HepG2 (cell line): ENCODE measurements around the gene ATP11A. TPM values are rescaled to one million over a fixed set of nuclear protein-coding genes. Genes with fewer than 3 reads are reported as not detected.

Experiments used
- ATAC-seq: fragments of 200-7000 bp; cut with Tn5 transposase; 3 replicates; pipeline ENCODE4 v1.9.1; 2020; ENCODE audit warnings: mild to moderate bottlenecking, moderate library complexity
- BruUV-seq: library from RNA; stranded (reverse); fragments of 400-500 nt; replicated peaks from 2 replicates; lab custom pipeline; 2021; lab: Mats Ljungman, UMichigan
- CTCF ChIA-PET: fragments of 300-600 bp; formaldehyde crosslinking; extraction: SDS; loops from one replicate; lab custom pipeline; 2021; ENCODE audit warnings: low total read pairs, inconsistent platforms, low intra/inter-chr PET ratio; lab: Yijun Ruan, JAX
- POLR2A ChIA-PET: fragments of 350-600 bp; sonication (Branson Sonifier 250); formaldehyde crosslinking; loops from one replicate; lab custom pipeline; 2020; ENCODE audit warnings: antibody characterized with exemption, inconsistent platforms; lab: Yijun Ruan, JAX
- DNase-seq: peaks from one replicate; pipeline ENCODE4 v3.0.0-alpha.2; 2015; ENCODE audit warnings: low spot score
- FAIRE-seq: peaks from 3 replicates; lab custom pipeline; 2011; peaks lifted over from hg19 to GRCh38; lab: Jason Lieb, UNC
- H2AFZ ChIP-seq: one replicate; pipeline ENCODE4 v1.6.1; 2011; ENCODE audit warnings: low read length, inconsistent platforms
- H3K27ac ChIP-seq: fragments of 300-600 bp; 3 replicates; pipeline ENCODE4 v1.8.0; 2011; ENCODE audit warnings: mixed run types, mild to moderate bottlenecking, mixed read lengths, low read length, inconsistent platforms; ENCODE audit not compliant: insufficient read depth; ENCODE audit errors: extremely low read length
- H3K27me3 ChIP-seq, 2 experiments: fragments of 200-600 bp in 1 of 2; 2 replicates in 1 of 2; 3 replicates in 1 of 2; pipeline versions ENCODE4 v1.6.0 to v1.8.0; 2011; ENCODE audit warnings: low read length in 2 of 2, mild to moderate bottlenecking in 2 of 2, moderate library complexity in 2 of 2, inconsistent platforms in 1 of 2; ENCODE audit not compliant: insufficient read depth in 2 of 2, control insufficient read depth in 1 of 2
- H3K36me3 ChIP-seq, 2 experiments: fragments of 200-600 bp in 1 of 2; replicated peaks in 1 of 2; 2 replicates in 1 of 2; 3 replicates in 1 of 2; pipeline versions ENCODE4 v1.5.1 to v1.8.0; 2011; ENCODE audit warnings: low read length in 2 of 2, inconsistent platforms in 1 of 2; ENCODE audit not compliant: insufficient read depth in 2 of 2, control insufficient read depth in 1 of 2
- H3K4me1 ChIP-seq: 2 replicates; pipeline ENCODE4 v1.5.1; 2012; ENCODE audit warnings: low read length, inconsistent platforms; ENCODE audit not compliant: insufficient read depth
- H3K4me2 ChIP-seq: 2 replicates; pipeline ENCODE4 v1.6.0; 2011; ENCODE audit warnings: low read depth, low read length, inconsistent platforms
- H3K4me3 ChIP-seq, 3 experiments: fragments of 200-600 bp in 1 of 3; sonication (generic), shearing (Covaris generic) in 1 of 3; replicated peaks in 1 of 3; 2 replicates each; pipeline ENCODE4 v1.5.1; 2011 to 2016; ENCODE audit warnings: low read length in 3 of 3, inconsistent platforms in 2 of 3, low read depth in 2 of 3, mild to moderate bottlenecking in 2 of 3, control low read depth in 1 of 3, mixed read lengths in 1 of 3; ENCODE audit not compliant: insufficient read depth in 1 of 3
- H3K79me2 ChIP-seq: one replicate; pipeline ENCODE4 v1.6.1; 2011; ENCODE audit warnings: low read length, inconsistent platforms; ENCODE audit not compliant: insufficient read depth
- H3K9ac ChIP-seq: 2 replicates; pipeline ENCODE4 v1.6.0; 2011; ENCODE audit warnings: mild to moderate bottlenecking, low read depth, low read length, inconsistent platforms; ENCODE audit not compliant: insufficient read depth
- H3K9me3 ChIP-seq: 2 replicates; pipeline ENCODE4 v1.5.1; 2012; ENCODE audit warnings: mild to moderate bottlenecking, low read length
- H4K20me1 ChIP-seq: 2 replicates; pipeline ENCODE4 v1.6.0; 2011; ENCODE audit warnings: inconsistent platforms, mild to moderate bottlenecking, low read length, moderate library complexity; ENCODE audit not compliant: insufficient read depth
- AKNA ChIP-seq: sonication (generic); formaldehyde crosslinking; IDR thresholded peaks from 2 replicates; pipeline ENCODE4 v1.4.0; 2020; ENCODE audit warnings: missing genetic modification reagents, borderline replicate concordance
- FUBP1 ChIP-seq: sonication (generic); formaldehyde crosslinking; IDR thresholded peaks from 2 replicates; pipeline ENCODE4 v1.5.1; 2020; ENCODE audit warnings: missing genetic modification reagents, mild to moderate bottlenecking, borderline replicate concordance
- HMGA1 ChIP-seq: sonication (generic); formaldehyde crosslinking; conservative IDR thresholded peaks from 2 replicates; pipeline ENCODE4 v1.4.0; 2020; ENCODE audit warnings: missing genetic modification reagents
- HNRNPK ChIP-seq: fragments of 200-400 bp; formaldehyde crosslinking; IDR thresholded peaks from 2 replicates; pipeline ENCODE4 v1.6.1; 2018; ENCODE audit warnings: low read length, low read depth, moderate library complexity, mild to moderate bottlenecking; ENCODE audit not compliant: poor library complexity, severe bottlenecking
- MAFF ChIP-seq: IDR thresholded peaks from 2 replicates; pipeline ENCODE4 v1.6.1; 2011; ENCODE audit warnings: low read depth, low read length, improper control_type of control experiment
- MLXIP ChIP-seq: sonication (generic); formaldehyde crosslinking; IDR thresholded peaks from 2 replicates; pipeline ENCODE4 v1.9.0; 2021; ENCODE audit warnings: missing genetic modification reagents, borderline replicate concordance
- RAD21 ChIP-seq: fragments of 450-650 bp; formaldehyde crosslinking; IDR thresholded peaks from 2 replicates; pipeline ENCODE4 v1.5.0; 2020; ENCODE audit warnings: mild to moderate bottlenecking
- SRY ChIP-seq: sonication (generic); formaldehyde crosslinking; IDR thresholded peaks from 2 replicates; pipeline ENCODE4 v1.8.0; 2022; ENCODE audit warnings: mild to moderate bottlenecking, missing genetic modification reagents
- TBX3 ChIP-seq: fragments of 450-650 bp; IDR thresholded peaks from 2 replicates; pipeline ENCODE4 v1.6.1; 2017; ENCODE audit warnings: antibody characterized with exemption, mild to moderate bottlenecking, inconsistent platforms, borderline replicate concordance
- TGIF2 ChIP-seq: IDR thresholded peaks from 2 replicates; pipeline ENCODE4 v1.6.1; 2016; ENCODE audit warnings: control low read depth, missing compliant biosample characterization
- ZSCAN20 ChIP-seq: sonication (generic); formaldehyde crosslinking; IDR thresholded peaks from 2 replicates; pipeline ENCODE4 v1.4.0; 2020; ENCODE audit warnings: missing genetic modification reagents, mild to moderate bottlenecking, borderline replicate concordance
- WGBS: methylation state at CpG from one replicate; pipeline ENCODE4 v1.1.6; 2017; ENCODE audit warnings: low lambda C conversion rate; 5-methylcytosine and 5-hydroxymethylcytosine counted together
- in situ Hi-C: cut with HindIII; loops from 2 replicates; pipeline ENCODE4 v1.10.0; 2017; ENCODE audit warnings: low pct_unique_long_range_greater_than_20kb; ENCODE audit not compliant: extremely low pct_ligation_motif_present
- intact Hi-C: fragments of 100-400 bp; cut with micrococcal nuclease; formaldehyde crosslinking; loops from one replicate; pipeline ENCODE4 v1.10.0; 2022; ENCODE audit not compliant: unreplicated experiment
- polyA plus RNA-seq, 8 experiments: library from polyadenylated mRNA; depleted of rRNA in 3 of 8; stranded (reverse) in 7 of 8; unstranded in 1 of 8; fragments of >200 nt; fragmentation: Illumina TruSeq in 4 of 8; extraction: Trizol in 4 of 8; gene quantifications; 2 replicates each; pipeline versions ENCODE4 v1.2.1 to v1.2.3, GENCODE V29; 2011 to 2016; ENCODE audit warnings: low read depth in 4 of 8, missing spikeins in 1 of 8, mixed read lengths in 1 of 8; ENCODE audit not compliant: insufficient read depth in 1 of 8
- total RNA-seq, 5 experiments: library from RNA; depleted of rRNA; stranded (reverse); fragments of >200 nt; fragmentation: Illumina TruSeq; extraction: Trizol; gene quantifications; 2 replicates each; pipeline ENCODE4 v1.2.3, GENCODE V29; 2016; ENCODE audit warnings: low read depth in 1 of 5

ATP11A gene
- total and polyA plus RNA-seq, 2 of the 13 experiments (the other 11 are each of a cell fraction or from before 2014, with no cell fraction given), result 18.4 to 20.1 TPM

- ChIA-PET POLR2A (interaction anchor here (1.1 to 3.1 kb wide), 6 partner anchors 9 to 205 kb away, joined by 3 to 26 read pairs (median 6); no protein-coding TSS in a partner anchor), CTCF (no interaction called here)
- Histone ChIP-seq H3K79me2 (no peaks in the 10 kb centered on the region), H3K9ac (peak overlapping the region; percentile 77), H3K9me3 (no peaks in the 10 kb centered on the region), H2AFZ (no peak overlapping the region), H3K4me3 (peak overlapping the region; percentile 85 to 92 (median 86)), H3K36me3 (no peaks in the 10 kb centered on the region; a peak in 1 of 5 replicates), H3K4me1 (peaks cover 45% of the 10 kb centered on the region), H4K20me1 (no peaks in the 10 kb centered on the region; the same call in 1 of the 2 replicates), H3K27ac (peak overlapping the region; percentile 71), H3K27me3 (peaks cover 4 to 28% of the 10 kb centered on the region in 2 experiments; a peak in 4 of 5 replicates), H3K4me2 (peak overlapping the region; percentile 76)
- DNase-seq (no peak), FAIRE-seq (no peak), ATAC-seq (peak; percentile 17)
- BruUV-seq, result no TSS peak
- intact Hi-C loops, result no loop called here
- no CpG with 5 or more reads among the region's 34 CpGs for WGBS
- in situ Hi-C loops, result no loop called here
- TF ChIP-seq HMGA1 (no peak), MLXIP (no peak), HNRNPK (peak; percentile 44), ZSCAN20 (CRISPR knock-in tag) (no peak), TGIF2 (CRISPR knock-in tag) (no peak), TBX3 (no peak), FUBP1 (CRISPR knock-in tag) (no peak), AKNA (CRISPR knock-in tag) (no peak), MAFF (no peak), SRY (CRISPR knock-in tag) (no peak), RAD21 (CRISPR knock-in tag) (0 out of 2 replicates have a peak, but pooled peaks have one; percentile 16)
Observed at GRCh38 chr13:112894423-112894672, 204.5 kb downstream of the ATP11A start.
